CD8-positive, alpha-beta memory T cell (primary cell): ENCODE measurements around the gene SMARCE1. TPM values are rescaled to one million over a fixed set of nuclear protein-coding genes. Genes with fewer than 3 reads are reported as not detected.

Source experiments
- CTCF ChIA-PET: fragments of 350-600 bp; sonication (Branson Sonifier 250); formaldehyde crosslinking; loops from one replicate; lab custom pipeline; 2021; ENCODE audit warnings: antibody characterized with exemption; lab: Charles Lee
- POLR2A ChIA-PET: fragments of 350-600 bp; sonication (Branson Sonifier 250); formaldehyde crosslinking; loops from one replicate; lab custom pipeline; 2021; ENCODE audit warnings: antibody characterized with exemption; lab: Charles Lee
- DNase-seq, 5 donors: peaks; one replicate each; pipeline versions ENCODE4 v3.0.0 to v3.0.0-alpha.2; 2020 to 2022; ENCODE audit warnings: mixed read lengths in 1 of 5
- H3K27ac ChIP-seq: one replicate; pipeline ENCODE4 v1.7.0; 2013; ENCODE audit warnings: low read depth, mild to moderate bottlenecking, low read length, moderate library complexity
- H3K27me3 ChIP-seq: 2 replicates; pipeline ENCODE4 v1.7.0; 2013; ENCODE audit warnings: low read length, mild to moderate bottlenecking; ENCODE audit not compliant: insufficient read depth, poor library complexity, severe bottlenecking
- H3K36me3 ChIP-seq: 2 replicates; pipeline ENCODE4 v1.7.0; 2013; ENCODE audit warnings: mild to moderate bottlenecking, low read length, moderate library complexity; ENCODE audit not compliant: insufficient read depth
- H3K4me1 ChIP-seq: 2 replicates; pipeline ENCODE4 v1.7.0; 2013; ENCODE audit warnings: mild to moderate bottlenecking, low read length, moderate library complexity; ENCODE audit not compliant: insufficient read depth
- H3K4me3 ChIP-seq: 2 replicates; pipeline ENCODE4 v1.7.0; 2013; ENCODE audit warnings: mild to moderate bottlenecking, low read length
- H3K9me3 ChIP-seq: 2 replicates; pipeline ENCODE4 v1.7.0; 2013; ENCODE audit warnings: mild to moderate bottlenecking, low read length
- H3K27ac Mint-ChIP-seq, 8 donors: one replicate each; pipeline ENCODE4 v1.8.0; 2020 to 2021; ENCODE audit warnings: mixed read lengths in 8 of 8, mild to moderate bottlenecking in 6 of 8, inconsistent platforms in 3 of 8, moderate library complexity in 3 of 8
- H3K27me3 Mint-ChIP-seq, 2 donors: one replicate each; pipeline ENCODE4 v1.8.0; 2020 to 2021; ENCODE audit warnings: mixed read lengths in 2 of 2, mild to moderate bottlenecking in 1 of 2, moderate library complexity in 1 of 2
- H3K36me3 Mint-ChIP-seq, 3 donors: one replicate each; pipeline ENCODE4 v1.8.0; 2020 to 2021; ENCODE audit warnings: mixed read lengths in 3 of 3, inconsistent platforms in 1 of 3, mild to moderate bottlenecking in 1 of 3
- H3K4me1 Mint-ChIP-seq, 3 donors: one replicate each; pipeline ENCODE4 v1.8.0; 2020 to 2021; ENCODE audit warnings: mixed read lengths in 3 of 3, inconsistent platforms in 1 of 3, mild to moderate bottlenecking in 1 of 3
- H3K4me3 Mint-ChIP-seq, 7 donors: one replicate each; pipeline ENCODE4 v1.8.0; 2020 to 2021; ENCODE audit warnings: mixed read lengths in 7 of 7, mild to moderate bottlenecking in 6 of 7, moderate library complexity in 4 of 7, inconsistent platforms in 2 of 7
- H3K9me3 Mint-ChIP-seq, 5 donors: one replicate each; pipeline ENCODE4 v1.8.0; 2020 to 2022; ENCODE audit warnings: mixed read lengths in 5 of 5, mild to moderate bottlenecking in 3 of 5, moderate library complexity in 2 of 5, inconsistent platforms in 1 of 5
- polyA plus RNA-seq: library from polyadenylated mRNA; unstranded; fragments of 300-500 nt; fragmentation: Illumina TruSeq; gene quantifications from one replicate; pipeline ENCODE4 v1.2.3, GENCODE V29; 2021
- total RNA-seq, 2 experiments: library from RNA; stranded (reverse); gene quantifications; one replicate each; pipeline ENCODE4 v1.2.3, GENCODE V29; 2021

Gene SMARCE1
- total and polyA plus RNA-seq, 3 experiments from 2014 or later, result 101 to 216 (median 108) TPM

DNA sequence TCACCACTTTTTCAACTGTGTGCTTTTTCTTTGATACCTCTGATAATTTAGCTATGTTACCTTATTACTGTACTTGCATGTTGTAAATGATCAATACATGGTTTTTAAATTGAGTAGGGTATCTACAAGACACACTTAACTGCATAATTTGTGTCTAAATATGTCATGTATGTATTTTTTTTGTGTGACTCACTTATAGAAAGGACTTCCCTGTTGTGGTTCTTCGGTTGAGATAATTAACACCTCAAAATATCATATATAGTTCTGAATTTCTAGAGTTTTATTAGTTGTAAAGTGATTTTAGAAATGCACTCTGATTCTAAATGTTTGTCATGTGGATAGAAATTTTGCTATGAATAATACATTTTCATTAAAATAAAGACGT is 31.9 kb upstream of the SMARCE1 start:
- Histone ChIP-seq H3K4me3 (no peak overlapping the region), H3K4me1 (no peaks in the 10 kb centered on the region), H3K9me3 (no peaks in the 10 kb centered on the region), H3K27ac (no peak overlapping the region), H3K27me3 (no peaks in the 10 kb centered on the region), H3K36me3 (no peaks in the 10 kb centered on the region)
- no peaks in the 10 kb centered on the region for H3K9me3 Mint-ChIP-seq
- peaks cover 0 to 1% (median 0%) of the 10 kb centered on the region in 3 donors for H3K4me1 Mint-ChIP-seq
- H3K27ac Mint-ChIP-seq, result no peak overlapping the region
- ChIA-PET CTCF (no interaction called here), POLR2A (no interaction called here)
- no peak for DNase-seq
- H3K27me3 Mint-ChIP-seq, result peaks cover 41 to 70% of the 10 kb centered on the region in 2 donors
- H3K4me3 Mint-ChIP-seq, result no peak overlapping the region
- no peaks in the 10 kb centered on the region for H3K36me3 Mint-ChIP-seq

DNA sequence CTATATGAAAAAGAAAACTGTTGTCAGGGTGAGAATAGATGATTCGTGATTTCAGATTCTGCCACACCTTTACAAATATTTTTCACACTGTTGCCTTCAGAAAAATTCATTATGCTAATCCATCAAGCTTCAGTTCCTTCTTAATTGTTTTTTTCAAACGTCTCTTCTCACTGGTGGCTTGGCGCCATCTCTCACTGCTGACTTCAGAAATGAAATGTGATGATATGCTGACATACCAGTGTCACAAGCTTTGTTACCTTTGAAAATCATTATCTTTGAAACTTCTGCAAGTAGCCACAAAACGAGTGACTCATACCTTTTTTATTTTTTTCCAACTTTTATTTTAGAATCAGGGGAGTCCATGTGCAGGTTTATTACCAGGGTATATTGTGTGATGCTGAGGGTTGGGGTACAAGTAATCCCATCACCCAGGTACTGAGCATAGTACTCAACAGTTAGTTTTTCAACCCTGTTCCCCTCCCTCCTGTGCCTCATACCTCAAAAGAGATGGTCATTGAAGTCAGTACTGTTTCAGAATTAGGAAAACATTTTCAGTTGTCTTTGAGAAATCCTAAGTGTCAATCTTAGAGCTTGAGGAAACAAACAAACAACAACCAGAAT is 31.4 kb upstream of the SMARCE1 start:
- no peak overlapping the region for H3K27ac ChIP-seq
- DNase-seq, result no peak
- Mint-ChIP-seq H3K4me3 (no peak overlapping the region), H3K9me3 (no peaks in the 10 kb centered on the region), H3K27me3 (peaks cover 44 to 68% of the 10 kb centered on the region in 2 donors), H3K27ac (no peak overlapping the region), H3K36me3 (no peaks in the 10 kb centered on the region), H3K4me1 (peaks cover 0 to 1% (median 0%) of the 10 kb centered on the region in 3 donors)
- CTCF ChIA-PET, result no interaction called here
- no peaks in the 10 kb centered on the region for H3K27me3 ChIP-seq
- no peaks in the 10 kb centered on the region for H3K36me3 ChIP-seq
- H3K4me3 ChIP-seq, result no peak overlapping the region
- H3K9me3 ChIP-seq, result no peaks in the 10 kb centered on the region
- no peaks in the 10 kb centered on the region for H3K4me1 ChIP-seq
- POLR2A ChIA-PET, result no interaction called here

DNA sequence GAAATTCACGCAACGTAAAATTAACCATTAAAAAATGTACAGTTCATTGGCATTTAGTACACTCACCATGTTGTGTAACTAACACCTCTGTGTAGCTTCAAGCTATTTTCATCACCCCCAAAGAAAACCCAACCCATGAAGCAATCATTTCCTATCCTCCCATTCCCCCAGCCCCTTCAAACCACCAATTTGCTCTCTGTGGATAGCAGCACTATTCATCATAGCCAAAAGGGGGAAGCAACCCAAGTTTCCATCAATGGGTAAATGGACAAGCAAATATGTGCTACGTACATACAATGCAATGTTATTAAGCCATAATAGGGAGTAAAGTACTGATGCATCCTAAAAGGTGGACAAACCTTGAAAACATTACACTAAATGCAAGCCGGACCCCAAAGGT is 28.3 kb upstream of the SMARCE1 start:
- peaks cover 30 to 48% of the 10 kb centered on the region in 2 donors for H3K27me3 Mint-ChIP-seq
- ChIA-PET CTCF (no interaction called here), POLR2A (no interaction called here)
- no peaks in the 10 kb centered on the region for H3K36me3 Mint-ChIP-seq
- no peak overlapping the region for H3K27ac Mint-ChIP-seq
- H3K27ac ChIP-seq, result no peak overlapping the region
- no peaks in the 10 kb centered on the region for H3K9me3 ChIP-seq
- H3K36me3 ChIP-seq, result no peaks in the 10 kb centered on the region
- H3K9me3 Mint-ChIP-seq, result no peaks in the 10 kb centered on the region
- H3K27me3 ChIP-seq, result no peaks in the 10 kb centered on the region
- H3K4me3 Mint-ChIP-seq, result no peak overlapping the region
- no peak overlapping the region for H3K4me3 ChIP-seq
- DNase-seq, result no peak
- H3K4me1 ChIP-seq, result no peaks in the 10 kb centered on the region
- peaks cover 0 to 1% (median 0%) of the 10 kb centered on the region in 3 donors for H3K4me1 Mint-ChIP-seq

DNA sequence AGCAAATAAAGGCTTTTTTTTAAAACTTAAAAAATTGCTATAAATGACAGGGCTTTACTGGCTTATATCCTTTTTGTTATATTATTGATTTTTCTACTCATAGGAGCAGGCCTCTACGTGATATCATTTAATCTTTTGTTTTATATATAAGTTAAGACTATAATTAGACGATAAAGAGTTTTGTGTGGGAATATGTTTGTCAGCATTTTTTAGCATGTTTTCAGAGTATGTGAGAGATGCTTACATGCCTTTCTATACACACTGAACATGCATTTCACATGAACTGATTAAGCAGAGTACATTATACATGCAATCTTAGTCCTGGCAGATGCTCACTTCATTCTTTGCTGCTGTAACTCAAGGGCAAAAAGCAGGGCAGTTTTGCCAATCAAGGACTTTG is 25.0 kb upstream of the SMARCE1 start:
- H3K4me3 Mint-ChIP-seq, result no peak overlapping the region
- H3K36me3 ChIP-seq, result no peaks in the 10 kb centered on the region
- no peaks in the 10 kb centered on the region for H3K9me3 Mint-ChIP-seq
- ChIA-PET CTCF (no interaction called here), POLR2A (no interaction called here)
- H3K27me3 Mint-ChIP-seq, result peaks cover 25 to 29% of the 10 kb centered on the region in 2 donors
- no peak overlapping the region for H3K27ac ChIP-seq
- H3K36me3 Mint-ChIP-seq, result no peaks in the 10 kb centered on the region
- H3K27me3 ChIP-seq, result no peaks in the 10 kb centered on the region
- no peak overlapping the region for H3K27ac Mint-ChIP-seq
- no peak overlapping the region for H3K4me3 ChIP-seq
- no peaks in the 10 kb centered on the region for H3K4me1 ChIP-seq
- no peaks in the 10 kb centered on the region for H3K9me3 ChIP-seq
- no peak for DNase-seq
- H3K4me1 Mint-ChIP-seq, result no peaks in the 10 kb centered on the region

DNA sequence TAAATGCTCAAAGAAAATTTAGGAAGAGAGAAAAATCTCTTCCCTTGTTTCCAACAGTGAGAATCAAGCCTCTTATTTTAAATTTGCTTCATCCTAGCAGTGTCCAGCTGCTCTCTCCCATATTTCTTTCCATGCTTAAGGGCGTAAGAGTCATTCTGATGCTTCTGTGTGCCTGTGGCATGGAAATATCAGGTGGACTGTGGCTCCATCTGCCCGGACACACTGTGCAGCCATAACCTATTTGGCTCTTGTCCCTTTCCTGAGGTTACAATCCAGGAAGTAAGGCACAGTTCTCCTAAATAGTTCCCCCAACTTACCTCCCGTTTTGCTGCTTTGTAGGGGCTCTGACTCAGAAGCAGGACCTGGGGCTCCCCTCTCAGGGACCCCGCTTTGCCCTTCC is 23.7 kb upstream of the SMARCE1 start:
- H3K9me3 ChIP-seq, result no peaks in the 10 kb centered on the region
- Mint-ChIP-seq H3K4me3 (no peak overlapping the region), H3K4me1 (no peaks in the 10 kb centered on the region), H3K27ac (no peak overlapping the region), H3K9me3 (no peaks in the 10 kb centered on the region), H3K27me3 (peaks cover 16 to 22% of the 10 kb centered on the region in 2 donors), H3K36me3 (no peaks in the 10 kb centered on the region)
- no peak for DNase-seq
- H3K4me3 ChIP-seq, result no peak overlapping the region
- CTCF ChIA-PET, result no interaction called here
- no peaks in the 10 kb centered on the region for H3K4me1 ChIP-seq
- H3K36me3 ChIP-seq, result no peaks in the 10 kb centered on the region
- POLR2A ChIA-PET, result no interaction called here
- H3K27ac ChIP-seq, result no peak overlapping the region
- H3K27me3 ChIP-seq, result no peaks in the 10 kb centered on the region

DNA sequence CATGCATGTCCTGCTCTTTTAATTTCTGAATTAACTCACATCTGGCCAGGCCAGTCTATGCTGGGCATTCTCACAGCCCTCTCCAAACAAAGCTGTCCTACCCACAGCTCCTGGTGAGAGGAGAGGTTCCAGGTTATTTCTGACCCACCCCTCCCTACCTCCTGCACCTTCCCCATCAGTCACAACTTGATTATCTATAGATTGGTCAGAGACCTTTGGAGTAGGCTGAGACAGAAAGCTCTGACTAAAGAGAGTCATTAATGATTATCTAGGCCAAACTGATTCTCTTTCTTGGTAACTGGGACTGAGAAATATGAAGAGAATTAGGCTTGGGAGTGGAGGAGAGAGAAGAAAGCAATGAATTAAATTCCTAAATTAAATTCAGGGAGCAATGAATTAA is 18.7 kb upstream of the SMARCE1 start:
- no peaks in the 10 kb centered on the region for H3K9me3 ChIP-seq
- Mint-ChIP-seq H3K4me1 (peaks cover 0 to 6% (median 0%) of the 10 kb centered on the region in 3 donors), H3K4me3 (no peak overlapping the region), H3K27ac (no peak overlapping the region), H3K27me3 (peaks cover 25 to 44% of the 10 kb centered on the region in 2 donors), H3K9me3 (no peaks in the 10 kb centered on the region), H3K36me3 (no peaks in the 10 kb centered on the region)
- POLR2A ChIA-PET, result no interaction called here
- no peak for DNase-seq
- H3K4me3 ChIP-seq, result no peak overlapping the region
- H3K27me3 ChIP-seq, result peaks cover 4% of the 10 kb centered on the region
- no peaks in the 10 kb centered on the region for H3K36me3 ChIP-seq
- H3K27ac ChIP-seq, result no peak overlapping the region
- CTCF ChIA-PET, result no interaction called here
- H3K4me1 ChIP-seq, result no peaks in the 10 kb centered on the region

DNA sequence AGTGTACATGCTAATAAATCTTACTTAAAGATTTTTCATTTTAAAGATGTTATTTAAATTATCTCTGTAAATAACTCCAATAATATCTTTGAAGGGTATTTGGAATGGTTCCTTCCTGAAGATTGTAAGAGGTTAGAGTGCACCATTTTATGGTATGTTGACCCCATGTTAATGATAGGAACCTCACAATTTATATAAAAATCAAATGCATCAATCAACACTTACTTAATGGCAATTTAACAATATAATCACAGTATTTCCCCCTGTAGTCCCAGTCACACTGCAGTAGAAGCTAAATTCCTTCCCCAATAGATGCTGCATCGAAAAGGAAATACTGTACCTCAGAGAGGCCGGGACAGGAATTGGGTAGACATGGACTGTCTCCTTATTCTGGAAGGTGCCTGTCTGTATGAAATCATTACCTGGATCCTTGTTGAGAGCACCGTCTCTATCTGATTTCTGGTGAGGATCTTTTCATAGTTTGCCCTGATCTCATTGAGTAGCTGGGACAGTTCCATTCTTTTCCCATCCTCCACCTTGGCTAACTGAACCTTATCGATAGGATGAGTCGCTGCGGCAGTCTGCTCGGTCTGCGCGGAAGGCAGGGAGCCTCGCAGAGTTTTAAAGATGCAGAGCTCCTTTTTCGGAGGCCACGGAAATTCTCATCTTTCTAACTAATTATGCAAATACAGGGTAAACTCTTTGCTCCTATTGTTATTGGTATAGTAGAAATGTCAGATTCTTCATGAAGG is 17.1 kb upstream of the SMARCE1 start, which contains the start of gene KRT222:
Gene KRT222 (minus strand): TSS at position 596 of the 752 bp plus-strand sequence. CDS start 78 bp downstream, at position 518.
- Mint-ChIP-seq H3K4me1 (peaks cover 0 to 8% (median 4%) of the 10 kb centered on the region in 3 donors), H3K27ac (peak within 1 kb of the TSS in 2 of 8 donors; percentile 20 to 40), H3K27me3 (peaks cover 26 to 47% of the 10 kb centered on the region in 2 donors), H3K9me3 (no peaks in the 10 kb centered on the region), H3K4me3 (peak within 1 kb of the TSS in 1 of 7 donors; percentile 24), H3K36me3 (no peaks in the 10 kb centered on the region)
- ChIA-PET POLR2A (no interaction called here), CTCF (no interaction called here)
- Histone ChIP-seq H3K4me1 (peaks cover 5% of the 10 kb centered on the region), H3K36me3 (no peaks in the 10 kb centered on the region), H3K4me3 (no peak within 1 kb of the TSS), H3K9me3 (no peaks in the 10 kb centered on the region), H3K27me3 (peaks cover 4% of the 10 kb centered on the region), H3K27ac (no peak within 1 kb of the TSS)
- no peak for DNase-seq

DNA sequence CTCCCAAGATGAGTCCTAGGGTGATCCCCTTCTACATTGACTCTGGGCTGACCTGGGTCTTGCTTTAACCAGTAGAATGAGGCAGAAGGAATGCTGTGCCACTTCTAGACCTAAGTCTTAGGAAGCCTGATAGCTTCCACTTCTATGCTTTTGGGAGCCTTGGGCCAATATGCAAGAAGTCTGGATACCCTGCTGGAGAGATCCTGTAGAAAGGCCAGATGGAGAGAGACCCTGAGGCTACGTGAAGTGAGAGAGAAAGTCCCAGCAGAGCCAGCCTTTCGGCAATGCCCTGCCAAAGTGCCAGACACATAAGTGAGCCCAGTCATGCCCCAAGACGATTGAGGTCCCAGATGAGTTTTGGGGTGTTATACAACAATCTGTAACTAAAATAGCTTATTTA is 15.6 kb upstream of the SMARCE1 start:
- Histone ChIP-seq H3K27me3 (peaks cover 4% of the 10 kb centered on the region), H3K27ac (no peak overlapping the region), H3K36me3 (no peaks in the 10 kb centered on the region), H3K4me3 (no peak overlapping the region), H3K4me1 (peaks cover 7% of the 10 kb centered on the region), H3K9me3 (no peaks in the 10 kb centered on the region)
- ChIA-PET POLR2A (no interaction called here), CTCF (no interaction called here)
- no peak for DNase-seq
- Mint-ChIP-seq H3K4me1 (peaks cover 0 to 10% (median 6%) of the 10 kb centered on the region in 3 donors), H3K27me3 (peaks cover 27 to 53% of the 10 kb centered on the region in 2 donors), H3K4me3 (no peak overlapping the region), H3K9me3 (no peaks in the 10 kb centered on the region), H3K36me3 (no peaks in the 10 kb centered on the region), H3K27ac (no peak overlapping the region)
